Neuronal stem cell (in vitro differentiated cells): ENCODE measurements around the gene COBLL1.

ENCODE experiments used
- DNase-seq: peaks from one replicate; pipeline ENCODE4 v3.0.0-alpha.2; 2013; ENCODE audit warnings: low spot score
- H2AFZ ChIP-seq: one replicate; pipeline ENCODE4 v1.6.1; 2013; ENCODE audit warnings: mild to moderate bottlenecking, low read length, inconsistent platforms
- H2AK5ac ChIP-seq: 2 replicates; pipeline ENCODE4 v1.6.1; 2013; ENCODE audit warnings: low read depth, mild to moderate bottlenecking, inconsistent platforms, low read length, moderate library complexity, mixed read lengths
- H2BK120ac ChIP-seq: 2 replicates; pipeline ENCODE4 v1.6.1; 2013; ENCODE audit warnings: low read depth, mild to moderate bottlenecking, inconsistent platforms, low read length, moderate library complexity, mixed read lengths
- H2BK12ac ChIP-seq: one replicate; pipeline ENCODE4 v1.6.1; 2013; ENCODE audit warnings: low read length, inconsistent platforms
- H2BK15ac ChIP-seq: 2 replicates; pipeline ENCODE4 v1.6.1; 2013; ENCODE audit warnings: mild to moderate bottlenecking, low read length, inconsistent platforms, mixed read lengths
- H2BK5ac ChIP-seq: one replicate; pipeline ENCODE4 v1.6.1; 2013; ENCODE audit warnings: inconsistent platforms, mild to moderate bottlenecking, low read length, moderate library complexity
- H3K14ac ChIP-seq: one replicate; pipeline ENCODE4 v1.6.1; 2013; ENCODE audit warnings: low read length, inconsistent platforms
- H3K18ac ChIP-seq: 2 replicates; pipeline ENCODE4 v1.6.1; 2013; ENCODE audit warnings: low read length, inconsistent platforms
- H3K23ac ChIP-seq: 2 replicates; pipeline ENCODE4 v1.6.1; 2013; ENCODE audit warnings: low read depth, mild to moderate bottlenecking, mixed read lengths, low read length, inconsistent platforms; ENCODE audit not compliant: poor library complexity
- H3K27ac ChIP-seq: replicated peaks from 3 replicates; pipeline ENCODE4 v1.5.1; 2013; ENCODE audit warnings: low read length, inconsistent platforms
- H3K27me3 ChIP-seq, 3 experiments: 2 replicates each; pipeline ENCODE4 v1.6.1; 2013; ENCODE audit warnings: low read length in 3 of 3, mild to moderate bottlenecking in 2 of 3, inconsistent platforms in 1 of 3, low read depth in 1 of 3, mixed read lengths in 1 of 3, moderate library complexity in 1 of 3; ENCODE audit not compliant: control insufficient read depth in 3 of 3, insufficient read depth in 3 of 3
- H3K36me3 ChIP-seq, 2 donors: replicated peaks in 1 of 2; 2 replicates each; pipeline ENCODE4 v1.6.1; 2013; ENCODE audit warnings: low read length in 2 of 2; ENCODE audit not compliant: control insufficient read depth in 2 of 2, insufficient read depth in 2 of 2
- H3K4ac ChIP-seq: 2 replicates; pipeline ENCODE4 v1.6.1; 2013; ENCODE audit warnings: inconsistent platforms, mild to moderate bottlenecking, low read length, moderate library complexity
- H3K4me1 ChIP-seq, 2 donors: 1 replicate in 1 of 2; 2 replicates in 1 of 2; pipeline ENCODE4 v1.6.1; 2013; ENCODE audit warnings: low read length in 2 of 2, low read depth in 1 of 2; ENCODE audit not compliant: control insufficient read depth in 2 of 2, insufficient read depth in 1 of 2
- H3K4me2 ChIP-seq: one replicate; pipeline ENCODE4 v1.6.1; 2013; ENCODE audit warnings: mild to moderate bottlenecking, low read length, inconsistent platforms; ENCODE audit not compliant: insufficient read depth, poor library complexity, severe bottlenecking
- H3K4me3 ChIP-seq, 2 donors: 2 replicates each; pipeline ENCODE4 v1.5.1; 2013; ENCODE audit warnings: low read length in 2 of 2, mild to moderate bottlenecking in 2 of 2, inconsistent platforms in 1 of 2, moderate library complexity in 1 of 2
- H3K79me1 ChIP-seq: one replicate; pipeline ENCODE4 v1.6.1; 2013; ENCODE audit warnings: low read depth, mild to moderate bottlenecking, inconsistent platforms, low read length, moderate library complexity
- H3K9ac ChIP-seq: one replicate; pipeline ENCODE4 v1.6.1; 2013; ENCODE audit warnings: mild to moderate bottlenecking, low read depth, low read length, inconsistent platforms; ENCODE audit not compliant: poor library complexity
- H3K9me3 ChIP-seq, 2 donors: replicated peaks in 1 of 2; 2 replicates each; pipeline versions ENCODE3 to v1.6.1; 2013; ENCODE audit warnings: low read length in 2 of 2, mild to moderate bottlenecking in 2 of 2, inconsistent platforms in 1 of 2, low read depth in 1 of 2, mixed read lengths in 1 of 2, moderate library complexity in 1 of 2; ENCODE audit not compliant: control insufficient read depth in 2 of 2, insufficient read depth in 1 of 2
- H4K8ac ChIP-seq: one replicate; pipeline ENCODE4 v1.6.1; 2013; ENCODE audit warnings: low read depth, mild to moderate bottlenecking, inconsistent platforms, low read length, moderate library complexity
- H4K91ac ChIP-seq: one replicate; pipeline ENCODE4 v1.6.1; 2013; ENCODE audit warnings: low read length, low read depth, mild to moderate bottlenecking, inconsistent platforms; ENCODE audit not compliant: poor library complexity
- WGBS, 2 donors: extraction: QIAGEN DNeasy Blood & Tissue Kit; methylation state at CpG; one replicate each; pipeline ENCODE4 v1.1.7; 2013; ENCODE audit warnings: missing lambda C conversion rate in 2 of 2, mixed read lengths in 1 of 2; ENCODE audit not compliant: insufficient read length in 2 of 2, insufficient replicate concordance in 1 of 2; ENCODE audit errors: extremely low coverage in 2 of 2; 5-methylcytosine and 5-hydroxymethylcytosine counted together

Gene COBLL1

GRCh38 chr2:164692958-164693357 lies 148.7 kb downstream of the COBLL1 start:
- Histone ChIP-seq H3K9ac (no peak overlapping the region), H2BK5ac (no peak overlapping the region), H3K9me3 (no peaks in the 10 kb centered on the region), H3K18ac (no peak overlapping the region), H3K79me1 (no peaks in the 10 kb centered on the region), H2BK15ac (no peak overlapping the region), H3K14ac (no peak overlapping the region), H3K4me3 (no peak overlapping the region), H4K91ac (no peak overlapping the region), H3K23ac (no peak overlapping the region), H2BK12ac (no peak overlapping the region), H3K27me3 (no peaks in the 10 kb centered on the region), H3K4me1 (peaks cover 0 to 2% of the 10 kb centered on the region in 2 donors), H3K4me2 (no peak overlapping the region), H2BK120ac (no peak overlapping the region), H2AK5ac (no peak overlapping the region), H4K8ac (no peak overlapping the region), H3K27ac (no peak overlapping the region), H3K36me3 (peaks cover 0 to 3% of the 10 kb centered on the region in 2 donors), H3K4ac (no peak overlapping the region), H2AFZ (no peak overlapping the region)
- no CpG with 5 or more reads among the region's 2 CpGs for WGBS, 2 donors
- DNase-seq, result no peak

GRCh38 chr2:164692114-164692513 lies 149.5 kb downstream of the COBLL1 start:
- Histone ChIP-seq H2AFZ (no peak overlapping the region), H4K91ac (no peak overlapping the region), H2BK12ac (no peak overlapping the region), H3K27ac (no peak overlapping the region), H3K23ac (no peak overlapping the region), H2AK5ac (no peak overlapping the region), H3K14ac (no peak overlapping the region), H3K4me2 (no peak overlapping the region), H3K79me1 (no peaks in the 10 kb centered on the region), H3K18ac (no peak overlapping the region), H3K4me1 (peaks cover 0 to 2% of the 10 kb centered on the region in 2 donors), H3K4me3 (no peak overlapping the region), H3K9me3 (no peaks in the 10 kb centered on the region), H3K4ac (no peak overlapping the region), H3K9ac (no peak overlapping the region), H2BK5ac (no peak overlapping the region), H3K36me3 (peaks cover 0 to 3% of the 10 kb centered on the region in 2 donors), H2BK15ac (no peak overlapping the region), H3K27me3 (no peaks in the 10 kb centered on the region), H2BK120ac (no peak overlapping the region), H4K8ac (no peak overlapping the region)
- WGBS, 2 donors, result no CpG with 5 or more reads among the region's 3 CpGs
- no peak for DNase-seq

GRCh38 chr2:164691346-164691887 lies 150.2 kb downstream of the COBLL1 start:
- DNase-seq, result no peak
- Histone ChIP-seq H3K27ac (no peak overlapping the region), H2BK15ac (no peak overlapping the region), H3K4me3 (no peak overlapping the region), H3K36me3 (peaks cover 0 to 3% of the 10 kb centered on the region in 2 donors), H2AFZ (no peak overlapping the region), H3K79me1 (no peaks in the 10 kb centered on the region), H3K27me3 (no peaks in the 10 kb centered on the region), H3K4ac (no peak overlapping the region), H3K9ac (no peak overlapping the region), H2BK120ac (no peak overlapping the region), H4K91ac (no peak overlapping the region), H3K9me3 (no peaks in the 10 kb centered on the region), H3K4me2 (no peak overlapping the region), H3K23ac (no peak overlapping the region), H4K8ac (no peak overlapping the region), H2BK5ac (no peak overlapping the region), H2BK12ac (no peak overlapping the region), H3K14ac (no peak overlapping the region), H3K18ac (no peak overlapping the region), H3K4me1 (peaks cover 0 to 2% of the 10 kb centered on the region in 2 donors), H2AK5ac (no peak overlapping the region)
- no CpG with 5 or more reads among the region's 2 CpGs for WGBS, 2 donors

- no peak overlapping the region for H3K9ac ChIP-seq
- no peaks in the 10 kb centered on the region for H3K27me3 ChIP-seq
- H3K23ac ChIP-seq, result no peak overlapping the region
- H2BK12ac ChIP-seq, result no peak overlapping the region
- no peak overlapping the region for H4K8ac ChIP-seq
- H3K4me2 ChIP-seq, result no peak overlapping the region
- no peak overlapping the region for H2AFZ ChIP-seq
- H3K4ac ChIP-seq, result no peak overlapping the region
- no peaks in the 10 kb centered on the region for H3K9me3 ChIP-seq
- no CpG with 5 or more reads among the region's 2 CpGs for WGBS, 2 donors
- H2BK120ac ChIP-seq, result no peak overlapping the region
- peaks cover 0 to 3% of the 10 kb centered on the region in 2 donors for H3K36me3 ChIP-seq
- H2BK15ac ChIP-seq, result no peak overlapping the region
- H3K14ac ChIP-seq, result no peak overlapping the region
- H3K27ac ChIP-seq, result no peak overlapping the region
- H2AK5ac ChIP-seq, result no peak overlapping the region
- no peaks in the 10 kb centered on the region for H3K79me1 ChIP-seq
- H3K4me3 ChIP-seq, result no peak overlapping the region
- peaks cover 0 to 2% of the 10 kb centered on the region in 2 donors for H3K4me1 ChIP-seq
- no peak overlapping the region for H4K91ac ChIP-seq
- no peak overlapping the region for H2BK5ac ChIP-seq
- H3K18ac ChIP-seq, result no peak overlapping the region
- DNase-seq, result no peak
These were observed 151.3 kb downstream of the COBLL1 start for GRCh38 chr2:164690361-164690760.
